NCI-H1930 (cell line): ENCODE measurements around the gene LARP1B.
"Not testable (repeated sequence)": the region's sequence is repeated elsewhere in the genome, so short reads cannot be mapped to it uniquely, and the experiment has no call there.

Experiments
- DNase-seq, 2 experiments: peaks; one replicate each; lab custom pipeline; 2025; lab: John Stamatoyannopoulos, UW

The LARP1B gene

GRCh38 chr4:128135391-128135790 lies 74.3 kb downstream of the LARP1B start:
- DNase-seq, result no peak

- DNase-seq, result no peak
Observed at GRCh38 chr4:128141866-128142265, 80.8 kb downstream of the LARP1B start.

GRCh38 chr4:128145727-128146126 lies 84.6 kb downstream of the LARP1B start:
- no peak for DNase-seq

GRCh38 chr4:128153800-128154199 lies 92.7 kb downstream of the LARP1B start:
- no peak for DNase-seq

- DNase-seq, result no peak
Observed at GRCh38 chr4:128155231-128155855, 94.2 kb downstream of the LARP1B start.

GRCh38 chr4:128155874-128156456 lies 94.9 kb downstream of the LARP1B start:
- DNase-seq, result no peak

- not testable (repeated sequence) for DNase-seq
Observed at GRCh38 chr4:128156472-128156871, 95.4 kb downstream of the LARP1B start.

- DNase-seq, result no peak
Observed at GRCh38 chr4:128158894-128159293, 97.8 kb downstream of the LARP1B start.

- DNase-seq, result no peak
Observed at GRCh38 chr4:128159967-128160366, 98.9 kb downstream of the LARP1B start.

GRCh38 chr4:128161138-128161537 lies 100.0 kb downstream of the LARP1B start:
- DNase-seq, result no peak

GRCh38 chr4:128162434-128162833 lies 101.3 kb downstream of the LARP1B start:
- DNase-seq, result no peak

GRCh38 chr4:128163177-128164117 lies 102.3 kb downstream of the LARP1B start:
- DNase-seq, result no peak

GRCh38 chr4:128166982-128167381 lies 105.9 kb downstream of the LARP1B start:
- no peak for DNase-seq

GRCh38 chr4:128168701-128169100 lies 107.6 kb downstream of the LARP1B start:
- no peak for DNase-seq

- DNase-seq, result no peak
Observed at GRCh38 chr4:128169245-128169644, 108.1 kb downstream of the LARP1B start.

GRCh38 chr4:128176643-128177042 lies 115.5 kb downstream of the LARP1B start:
- no peak for DNase-seq

GRCh38 chr4:128177498-128177897 lies 116.4 kb downstream of the LARP1B start:
- no peak for DNase-seq

- DNase-seq, result no peak
Observed at GRCh38 chr4:128186623-128187022, 125.5 kb downstream of the LARP1B start.

GRCh38 chr4:128191115-128191781 lies 130.1 kb downstream of the LARP1B start:
- peak; percentile 41 to 42 for DNase-seq

GRCh38 chr4:128220286-128221235 lies 159.4 kb downstream of the LARP1B start:
- no peak for DNase-seq

- DNase-seq, result no peak
Observed at GRCh38 chr4:128221586-128221985, 160.5 kb downstream of the LARP1B start.
